Activated naive CD4-positive, alpha-beta T cell treated with anti-CD3 and anti-CD28 coated beads, Interleukin-2, amount 50 U/mL, for 72 hours (primary cell): ENCODE results near the gene PEPD. TPM values are rescaled to one million over a fixed set of nuclear protein-coding genes. Genes with fewer than 3 reads are reported as not detected.
A peak's percentile ranks its signal among the peaks of the same experiment; 100 is the strongest.

ENCODE experiments used
- ATAC-seq, 2 donors: fragments of 150-1000 bp; cut with Tn5 transposase; 2 replicates each; pipeline ENCODE4 v1.10.0; 2021; ENCODE audit warnings: mild to moderate bottlenecking in 2 of 2, moderate library complexity in 2 of 2
- DNase-seq, 2 donors: peaks; one replicate each; pipeline ENCODE4 v3.0.0; 2021 to 2022; ENCODE audit warnings: low spot score in 2 of 2
- H3K27ac Mint-ChIP-seq, 2 donors: one replicate each; pipeline ENCODE4 v1.8.0; 2022; ENCODE audit warnings: mild to moderate bottlenecking in 2 of 2, mixed read lengths in 2 of 2
- H3K36me3 Mint-ChIP-seq, 2 donors: one replicate each; pipeline ENCODE4 v1.8.0; 2022; ENCODE audit warnings: mixed read lengths in 2 of 2
- H3K9me3 Mint-ChIP-seq, 2 donors: one replicate each; pipeline ENCODE4 v1.8.0; 2022; ENCODE audit warnings: mixed read lengths in 2 of 2
- total RNA-seq, 2 donors: library from RNA; stranded (reverse); gene quantifications; one replicate each; pipeline ENCODE4 v1.2.3, GENCODE V29; 2022

Gene PEPD
- total RNA-seq, 2 donors from 2014 or later = 27.9 to 35.2 TPM

GRCh38 chr19:33409906-33410685 lies 111.5 kb downstream of the PEPD start:
- no peak for DNase-seq
- Mint-ChIP-seq H3K27ac (no peak overlapping the region), H3K9me3 (no peaks in the 10 kb centered on the region), H3K36me3 (no peaks in the 10 kb centered on the region)
- ATAC-seq = no peak

DNA sequence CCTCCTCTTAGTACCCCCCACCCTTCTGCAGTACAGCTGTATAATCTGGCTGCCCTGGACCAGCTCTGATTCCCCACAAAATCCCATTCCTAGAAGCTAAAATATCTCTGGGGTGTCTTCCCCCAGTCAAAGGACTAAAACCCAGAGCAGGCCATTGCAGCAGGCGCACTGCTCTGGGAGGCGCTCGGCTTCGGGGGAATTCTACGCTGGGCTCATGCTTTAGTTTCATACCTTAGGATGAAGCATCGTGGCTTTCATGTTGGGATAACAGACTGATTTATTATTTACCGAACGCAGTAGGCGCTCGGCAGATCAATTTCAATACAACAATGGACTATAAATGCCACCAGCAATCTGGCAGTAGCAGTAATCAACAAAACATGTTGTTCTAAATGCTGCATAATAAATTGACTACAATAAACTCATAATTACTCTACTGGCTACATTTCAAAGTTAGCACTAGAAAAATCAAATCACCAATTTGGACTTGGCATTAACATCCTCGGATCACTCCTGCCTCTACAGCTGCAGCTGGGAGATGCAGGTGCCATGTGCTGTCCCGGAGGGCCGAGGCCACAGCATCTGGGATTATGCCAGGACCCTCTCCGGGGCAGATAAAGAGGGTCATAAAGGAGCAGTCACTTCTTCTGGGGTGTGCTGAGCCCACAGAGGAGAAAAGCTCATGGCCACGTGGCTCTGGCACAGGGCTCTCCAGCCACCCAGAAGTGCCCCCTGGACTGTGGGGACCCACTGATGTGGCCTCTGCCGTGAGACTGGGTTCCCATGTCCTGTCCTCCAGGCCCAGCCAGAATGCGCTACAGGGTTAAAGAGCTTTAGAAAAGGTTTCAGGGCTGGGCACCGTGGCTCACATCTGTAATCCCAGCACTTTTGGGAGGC lies 112.8 kb downstream of the PEPD start:
- Mint-ChIP-seq H3K9me3 (no peaks in the 10 kb centered on the region), H3K27ac (peak overlapping the region in 1 of 2 donors; percentile 14), H3K36me3 (no peaks in the 10 kb centered on the region)
- DNase-seq = no peak
- no peak for ATAC-seq

DNA sequence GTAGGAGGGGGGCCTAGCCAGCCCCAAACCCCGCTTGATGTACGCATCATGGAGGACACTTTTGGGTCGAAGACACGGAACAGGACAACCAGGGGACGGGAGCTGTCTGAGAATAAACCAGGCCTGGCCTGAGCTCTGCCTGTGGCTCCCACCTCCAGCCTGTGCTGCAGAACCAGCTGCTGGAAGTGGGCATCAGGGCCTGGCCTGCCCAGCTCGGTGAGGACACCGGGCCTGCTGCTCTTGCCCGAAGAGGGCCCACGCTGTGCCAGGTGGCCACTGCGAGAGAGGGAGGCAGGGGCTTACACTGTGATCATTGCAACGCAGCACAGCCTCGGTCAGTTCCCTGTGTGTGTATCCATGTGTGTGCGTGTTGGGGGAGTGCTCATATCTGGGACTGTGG lies 113.5 kb downstream of the PEPD start:
- ATAC-seq = no peak

GRCh38 chr19:33407716-33408115 lies 113.9 kb downstream of the PEPD start:
- ATAC-seq (no peak), DNase-seq (no peak)
- no peaks in the 10 kb centered on the region for H3K36me3 Mint-ChIP-seq
- no peaks in the 10 kb centered on the region for H3K9me3 Mint-ChIP-seq
- no peak overlapping the region for H3K27ac Mint-ChIP-seq

More for the DNA sequence above, 113.5 kb downstream of the PEPD start:
- H3K27ac Mint-ChIP-seq = no peak overlapping the region
- no peaks in the 10 kb centered on the region for H3K36me3 Mint-ChIP-seq
- H3K9me3 Mint-ChIP-seq = no peaks in the 10 kb centered on the region
- no peak for DNase-seq

GRCh38 chr19:33407140-33407551 lies 114.4 kb downstream of the PEPD start:
- ATAC-seq (peak in 1 of 2 donors; percentile 18), DNase-seq (no peak)
- H3K36me3 Mint-ChIP-seq = no peaks in the 10 kb centered on the region
- no peak overlapping the region for H3K27ac Mint-ChIP-seq
- H3K9me3 Mint-ChIP-seq = no peaks in the 10 kb centered on the region

GRCh38 chr19:33406521-33407139 lies 115.0 kb downstream of the PEPD start:
- no peaks in the 10 kb centered on the region for H3K9me3 Mint-ChIP-seq
- no peaks in the 10 kb centered on the region for H3K36me3 Mint-ChIP-seq
- ATAC-seq = peak; percentile 77 to 83
- peak overlapping the region in 1 of 2 donors; percentile 8 for H3K27ac Mint-ChIP-seq
- peak; percentile 71 to 86 for DNase-seq

- no peak for DNase-seq
- Mint-ChIP-seq H3K36me3 (no peaks in the 10 kb centered on the region), H3K9me3 (no peaks in the 10 kb centered on the region), H3K27ac (peak overlapping the region; percentile 8 to 50)
- ATAC-seq = peak in 1 of 2 donors; percentile 34
Measured at GRCh38 chr19:33405553-33406461, 115.8 kb downstream of the PEPD start.

- ATAC-seq = no peak
- Mint-ChIP-seq H3K27ac (no peak overlapping the region), H3K36me3 (no peaks in the 10 kb centered on the region), H3K9me3 (no peaks in the 10 kb centered on the region)
- no peak for DNase-seq
Measured at GRCh38 chr19:33405254-33405552, 116.4 kb downstream of the PEPD start.

- no peak overlapping the region for H3K27ac Mint-ChIP-seq
- no peaks in the 10 kb centered on the region for H3K9me3 Mint-ChIP-seq
- DNase-seq = no peak
Measured at GRCh38 chr19:33404506-33405253, 116.9 kb downstream of the PEPD start.

GRCh38 chr19:33403973-33404304 lies 117.7 kb downstream of the PEPD start:
- ATAC-seq = no peak
- H3K9me3 Mint-ChIP-seq = no peaks in the 10 kb centered on the region
- no peak overlapping the region for H3K27ac Mint-ChIP-seq
- no peak for DNase-seq
- no peaks in the 10 kb centered on the region for H3K36me3 Mint-ChIP-seq

More at GRCh38 chr19:33404506-33405253, 116.9 kb downstream of the PEPD start:
- no peaks in the 10 kb centered on the region for H3K36me3 Mint-ChIP-seq
- ATAC-seq = no peak

DNA sequence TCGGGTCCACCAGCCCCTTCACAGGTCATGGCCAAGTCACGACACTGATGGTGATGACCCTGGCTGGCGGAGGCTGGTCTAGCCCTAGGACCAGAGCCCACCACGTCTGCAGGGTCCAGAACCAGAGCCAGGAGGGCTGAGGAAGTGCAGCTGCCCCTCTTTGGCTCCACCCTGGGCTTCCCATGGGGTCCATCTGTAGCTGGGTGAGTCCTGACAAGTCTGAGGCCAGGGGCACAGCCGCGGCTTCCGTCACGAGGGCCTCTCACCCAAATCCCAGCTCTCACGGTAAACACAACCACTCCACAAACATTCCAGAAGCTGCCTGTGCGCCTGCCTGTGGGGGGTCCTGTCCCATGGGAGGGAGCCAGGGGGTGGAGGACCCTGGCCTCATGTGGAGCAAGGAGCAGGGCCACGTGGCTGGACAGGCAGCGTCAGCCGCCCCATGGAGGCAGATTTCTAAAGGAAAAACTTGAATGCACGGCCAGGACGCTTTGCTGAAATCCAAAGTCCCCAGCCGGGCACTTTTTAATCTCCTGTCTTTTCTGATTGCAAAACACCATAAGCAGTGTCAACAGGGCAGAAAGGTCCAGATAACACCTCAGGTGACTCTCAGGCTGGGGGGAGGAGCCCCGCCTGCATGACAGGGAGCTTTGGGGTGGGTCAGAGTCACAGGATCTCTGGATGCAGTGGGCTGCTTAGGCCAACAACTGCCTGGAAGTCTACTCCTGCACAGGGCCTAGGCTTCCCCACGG lies 118.2 kb downstream of the PEPD start:
- DNase-seq (no peak), ATAC-seq (no peak)
- Mint-ChIP-seq H3K36me3 (no peaks in the 10 kb centered on the region), H3K9me3 (no peaks in the 10 kb centered on the region), H3K27ac (peak overlapping the region in 1 of 2 donors; percentile 22)

GRCh38 chr19:33402421-33403220 lies 119.0 kb downstream of the PEPD start:
- no peak for DNase-seq

DNA sequence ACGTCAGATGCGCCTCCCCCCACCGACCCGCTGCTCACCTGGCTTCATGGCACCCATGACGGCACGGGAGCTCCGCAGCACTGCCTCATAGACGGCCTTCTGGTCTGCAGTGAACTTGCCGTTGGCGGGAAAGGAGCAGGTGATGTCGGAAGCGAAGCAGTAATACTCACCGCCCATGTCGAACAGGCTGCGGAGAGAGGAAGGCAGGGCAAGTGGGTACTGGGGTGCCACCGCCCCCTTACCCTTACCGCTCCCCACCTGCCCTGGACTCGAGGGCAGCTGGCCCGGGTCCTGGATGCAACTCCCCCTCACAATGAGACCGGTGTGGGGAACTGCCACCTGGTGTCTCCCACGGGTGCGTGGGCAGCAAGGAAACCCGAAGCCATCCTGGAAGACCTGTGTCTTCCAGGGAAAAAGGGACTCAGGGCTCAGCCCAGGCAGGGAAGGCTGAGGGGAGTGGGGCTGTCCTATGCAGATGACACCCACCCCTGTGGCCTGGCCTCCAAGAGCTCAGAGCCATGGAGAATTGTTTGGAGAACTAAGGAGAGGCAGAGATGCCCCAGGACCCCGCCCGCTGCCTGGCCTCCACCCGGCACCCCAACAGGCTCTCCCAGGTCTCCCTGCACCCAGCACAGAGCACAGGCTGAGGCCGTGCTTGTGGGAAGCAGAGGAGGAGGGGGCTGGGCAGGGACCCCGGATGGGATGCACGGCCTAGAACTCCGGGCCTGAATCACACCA lies 119.7 kb downstream of the PEPD start:
- Mint-ChIP-seq H3K36me3 (no peaks in the 10 kb centered on the region), H3K9me3 (no peaks in the 10 kb centered on the region)
- peak in 1 of 2 donors; percentile 52 for DNase-seq

More at GRCh38 chr19:33402421-33403220, 119.0 kb downstream of the PEPD start:
- H3K9me3 Mint-ChIP-seq = no peaks in the 10 kb centered on the region
- H3K27ac Mint-ChIP-seq = no peak overlapping the region
- ATAC-seq = no peak
- no peaks in the 10 kb centered on the region for H3K36me3 Mint-ChIP-seq

More for the DNA sequence above, 119.7 kb downstream of the PEPD start:
- ATAC-seq = no peak
- H3K27ac Mint-ChIP-seq = no peak overlapping the region
